ENCODE results near the gene AKAP11.

Gene AKAP11

DNA sequence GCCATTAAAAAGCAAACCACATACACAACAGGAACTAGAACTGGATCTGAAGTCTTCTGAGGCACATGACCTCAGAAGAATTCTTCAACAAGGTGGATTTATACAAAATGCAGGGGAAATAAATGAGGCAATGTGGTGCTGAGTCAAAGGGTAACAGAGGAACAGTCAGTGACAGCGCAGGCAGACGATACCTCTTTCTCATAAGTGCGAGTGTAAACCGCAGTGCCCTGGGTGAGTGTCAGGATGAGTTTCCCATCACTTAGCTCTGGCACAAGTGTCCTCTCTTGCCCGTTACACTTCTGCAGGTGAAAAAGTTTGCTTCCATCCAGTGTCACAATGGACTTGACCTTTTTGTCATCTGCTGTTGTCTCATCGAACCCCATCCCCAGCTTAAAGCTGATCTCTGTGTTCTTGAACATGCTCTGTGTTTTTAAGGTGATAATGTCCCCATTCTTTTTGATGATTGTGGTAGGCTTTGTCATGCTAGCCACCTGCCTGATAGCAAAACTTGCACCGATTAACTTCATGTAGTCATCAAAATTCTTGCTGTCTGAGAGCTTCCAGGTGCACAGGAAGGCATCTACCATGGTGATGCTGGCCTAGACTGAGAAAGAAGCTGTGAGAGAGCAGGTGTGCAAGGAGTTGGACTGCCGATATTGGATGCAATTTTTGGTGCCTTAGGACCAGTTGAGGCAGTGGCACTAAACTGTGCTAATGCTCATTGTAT, 97.3 kb downstream of the AKAP11 start:
- no peak overlapping the region for H3K9ac ChIP-seq (ENCODE audit: low read length)
- no peak overlapping the region for H3K4me2 ChIP-seq (ENCODE audit: low read length)
- H2BK12ac ChIP-seq (ENCODE audit: low read length), result no peak overlapping the region
- WGBS (ENCODE audit: extremely low coverage, insufficient coverage, insufficient read length), result no CpG with 5 or more reads among the region's 8 CpGs
- no peak for DNase-seq
- no peak overlapping the region for H2BK5ac ChIP-seq (ENCODE audit: low read depth, low read length, poor library complexity)
- H3K4ac ChIP-seq (ENCODE audit: low read depth, low read length), result no peak overlapping the region
- no peaks in the 10 kb centered on the region for H3K36me3 ChIP-seq (ENCODE audit: control insufficient read depth in 1 of 2, insufficient read depth in 2 of 2, low read length in 2 of 2)
- no peaks in the 10 kb centered on the region for H3K9me3 ChIP-seq (ENCODE audit: insufficient read depth, low read depth, low read length)
- no peak overlapping the region for H4K12ac ChIP-seq (ENCODE audit: low read depth, low read length)
- no peak overlapping the region for H2AFZ ChIP-seq (ENCODE audit: insufficient read depth, low read length, poor library complexity)
- H3K14ac ChIP-seq (ENCODE audit: low read length), result no peak overlapping the region
- no peak overlapping the region for H3K4me3 ChIP-seq (ENCODE audit: low read depth, low read length)
- no peaks in the 10 kb centered on the region for H3K79me2 ChIP-seq (ENCODE audit: control insufficient read depth, insufficient read depth, low read length, poor library complexity)
- H3K4me1 ChIP-seq (ENCODE audit: control insufficient read depth in 1 of 2, insufficient read depth in 2 of 2, low read length in 2 of 2), result no peaks in the 10 kb centered on the region
- no peaks in the 10 kb centered on the region for H3K79me1 ChIP-seq (ENCODE audit: low read length)
- H3K18ac ChIP-seq (ENCODE audit: low read length), result no peak overlapping the region
- no peak overlapping the region for H4K8ac ChIP-seq (ENCODE audit: low read depth, low read length)
- H4K91ac ChIP-seq (ENCODE audit: low read depth, low read length), result no peak overlapping the region
- H3K23ac ChIP-seq (ENCODE audit: low read length), result no peak overlapping the region
- H2BK120ac ChIP-seq (ENCODE audit: insufficient read depth, low read length, poor library complexity), result no peak overlapping the region
- H3K27ac ChIP-seq (ENCODE audit: low read depth, low read length), result no peak overlapping the region
- no peaks in the 10 kb centered on the region for H3K27me3 ChIP-seq (ENCODE audit: insufficient read depth, low read length)
- H2AK5ac ChIP-seq (ENCODE audit: low read length), result no peak overlapping the region

- no peaks in the 10 kb centered on the region for H3K79me2 ChIP-seq (ENCODE audit: control insufficient read depth, insufficient read depth, low read length, poor library complexity)
- no peak overlapping the region for H3K4me3 ChIP-seq (ENCODE audit: low read depth, low read length)
- H3K4me2 ChIP-seq (ENCODE audit: low read length), result no peak overlapping the region
- WGBS (ENCODE audit: extremely low coverage, insufficient coverage, insufficient read length), result no CpG with 5 or more reads among the region's 6 CpGs
- no peak overlapping the region for H2AFZ ChIP-seq (ENCODE audit: insufficient read depth, low read length, poor library complexity)
- H2BK120ac ChIP-seq (ENCODE audit: insufficient read depth, low read length, poor library complexity), result no peak overlapping the region
- no peak overlapping the region for H3K27ac ChIP-seq (ENCODE audit: low read depth, low read length)
- H3K27me3 ChIP-seq (ENCODE audit: insufficient read depth, low read length), result no peaks in the 10 kb centered on the region
- H2AK5ac ChIP-seq (ENCODE audit: low read length), result no peak overlapping the region
- no peak overlapping the region for H3K18ac ChIP-seq (ENCODE audit: low read length)
- DNase-seq, result no peak
- no peak overlapping the region for H2BK5ac ChIP-seq (ENCODE audit: low read depth, low read length, poor library complexity)
- H4K91ac ChIP-seq (ENCODE audit: low read depth, low read length), result no peak overlapping the region
- H3K36me3 ChIP-seq (ENCODE audit: control insufficient read depth in 1 of 2, insufficient read depth in 2 of 2, low read length in 2 of 2), result no peaks in the 10 kb centered on the region
- no peak overlapping the region for H3K9ac ChIP-seq (ENCODE audit: low read length)
- no peak overlapping the region for H3K4ac ChIP-seq (ENCODE audit: low read depth, low read length)
- no peak overlapping the region for H4K12ac ChIP-seq (ENCODE audit: low read depth, low read length)
- no peak overlapping the region for H3K23ac ChIP-seq (ENCODE audit: low read length)
- H3K9me3 ChIP-seq (ENCODE audit: insufficient read depth, low read depth, low read length), result no peaks in the 10 kb centered on the region
- no peak overlapping the region for H2BK12ac ChIP-seq (ENCODE audit: low read length)
- no peaks in the 10 kb centered on the region for H3K79me1 ChIP-seq (ENCODE audit: low read length)
- no peak overlapping the region for H4K8ac ChIP-seq (ENCODE audit: low read depth, low read length)
- no peak overlapping the region for H3K14ac ChIP-seq (ENCODE audit: low read length)
- H3K4me1 ChIP-seq (ENCODE audit: control insufficient read depth in 1 of 2, insufficient read depth in 2 of 2, low read length in 2 of 2), result no peaks in the 10 kb centered on the region
These were observed 98.3 kb downstream of the AKAP11 start for GRCh38 chr13:42370229-42370628.
